ENCODE results near the gene RCOR1. TPM values are rescaled to one million over a fixed set of nuclear protein-coding genes. Genes with fewer than 3 reads are reported as not detected.

RCOR1 gene
- total and polyA plus RNA-seq, 2 of the 8 experiments (the other 6 are each of a cell fraction or from before 2014, with no cell fraction given), result 12.3 to 26.3 TPM

GRCh38 chr14:102708494-102708893 lies 116.0 kb downstream of the RCOR1 start (continued):
- TF ChIP-seq TEAD4 (IDR thresholded peaks at IDR 0.05; ENCODE audit: low read depth, low read length) (no peak), ASH2L (IDR thresholded peaks at IDR 0.05; ENCODE audit: low read length) (no peak), SP1 (IDR thresholded peaks at IDR 0.05; ENCODE audit: low read depth, low read length) (no peak), NRF1 (IDR thresholded peaks at IDR 0.05; ENCODE audit: low read depth, low read length) (no peak), POU5F1 (IDR thresholded peaks at IDR 0.05; ENCODE audit: low read depth, low read length) (no peak)
